Glutamatergic neuron (in vitro differentiated cells): ENCODE measurements around the gene PCK1. TPM values are rescaled to one million over a fixed set of nuclear protein-coding genes. Genes with fewer than 3 reads are reported as not detected.

Experiments used
- DNase-seq: peaks from one replicate; pipeline ENCODE4 v3.0.0; 2022
- H3K27ac Mint-ChIP-seq: one replicate; pipeline ENCODE4 v1.8.0; 2020; ENCODE audit warnings: mild to moderate bottlenecking, mixed read lengths, inconsistent platforms; ENCODE audit not compliant: unreplicated experiment
- H3K27me3 Mint-ChIP-seq: one replicate; pipeline ENCODE4 v1.8.0; 2020; ENCODE audit warnings: mild to moderate bottlenecking, moderate library complexity, mixed read lengths, inconsistent platforms; ENCODE audit not compliant: unreplicated experiment
- H3K36me3 Mint-ChIP-seq: one replicate; pipeline ENCODE4 v1.8.0; 2020; ENCODE audit warnings: mild to moderate bottlenecking, mixed read lengths, inconsistent platforms; ENCODE audit not compliant: unreplicated experiment
- H3K4me1 Mint-ChIP-seq: one replicate; pipeline ENCODE4 v1.8.0; 2020; ENCODE audit warnings: mild to moderate bottlenecking, low read depth, mixed read lengths, inconsistent platforms; ENCODE audit not compliant: unreplicated experiment
- H3K4me3 Mint-ChIP-seq: one replicate; pipeline ENCODE4 v1.8.0; 2020; ENCODE audit warnings: mild to moderate bottlenecking, mixed read lengths, inconsistent platforms; ENCODE audit not compliant: unreplicated experiment
- H3K9me3 Mint-ChIP-seq: one replicate; pipeline ENCODE4 v1.8.0; 2020; ENCODE audit warnings: mild to moderate bottlenecking, moderate library complexity, mixed read lengths, inconsistent platforms; ENCODE audit not compliant: unreplicated experiment
- CTCF ChIP-seq: fragments of 200-600 bp; sonication (generic); IDR thresholded peaks from one replicate; pipeline ENCODE4 v1.5.0; 2021; ENCODE audit not compliant: partially characterized antibody, unreplicated experiment
- total RNA-seq: library from RNA; stranded (reverse); fragmentation: NEBNext Ultra II Directional; extraction: Animal tissue kit (Norgen Biotek cat#: 25700); gene quantifications from one replicate; pipeline ENCODE4 v1.2.1, GENCODE V29; 2021; ENCODE audit not compliant: unreplicated experiment

Gene PCK1
- total RNA-seq, 1 donor from 2014 or later, result not detected

DNA sequence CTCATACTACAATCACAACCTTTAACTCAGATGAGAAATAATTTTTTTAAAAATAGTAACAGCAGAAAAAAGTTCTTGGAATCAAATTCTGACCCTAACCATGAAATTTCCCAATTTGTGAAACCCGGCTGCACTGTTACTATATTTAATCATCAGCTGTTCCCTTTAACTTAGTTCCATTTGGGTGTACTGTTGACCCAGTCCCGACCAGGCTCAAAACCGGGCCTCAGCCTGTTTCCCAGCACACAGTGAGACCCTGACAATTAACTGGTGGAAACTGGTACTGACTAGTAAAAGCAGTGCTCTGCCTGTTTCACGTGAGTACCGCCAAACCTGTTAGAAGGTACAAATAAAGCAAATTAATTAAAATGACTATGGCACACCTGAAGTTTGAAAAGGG, 43.0 kb upstream of the PCK1 start:
- H3K36me3 Mint-ChIP-seq, result no peaks in the 10 kb centered on the region
- H3K27me3 Mint-ChIP-seq, result peaks cover 4% of the 10 kb centered on the region
- no peaks in the 10 kb centered on the region for H3K9me3 Mint-ChIP-seq
- no peak for DNase-seq
- no peak overlapping the region for H3K4me3 Mint-ChIP-seq
- H3K27ac Mint-ChIP-seq, result no peak overlapping the region
- no peaks in the 10 kb centered on the region for H3K4me1 Mint-ChIP-seq
- no peak for TF ChIP-seq CTCF

- Mint-ChIP-seq H3K9me3 (no peaks in the 10 kb centered on the region), H3K36me3 (no peaks in the 10 kb centered on the region), H3K4me3 (no peak overlapping the region), H3K27me3 (peaks cover 5% of the 10 kb centered on the region), H3K4me1 (no peaks in the 10 kb centered on the region), H3K27ac (no peak overlapping the region)
- TF ChIP-seq CTCF, result no peak
- no peak for DNase-seq
These were observed 38.4 kb upstream of the PCK1 start for GRCh38 chr20:57522380-57523140.

- Mint-ChIP-seq H3K4me3 (no peak overlapping the region), H3K27me3 (peaks cover 5% of the 10 kb centered on the region), H3K4me1 (no peaks in the 10 kb centered on the region), H3K27ac (no peak overlapping the region), H3K36me3 (no peaks in the 10 kb centered on the region), H3K9me3 (no peaks in the 10 kb centered on the region)
- TF ChIP-seq CTCF, result no peak
- no peak for DNase-seq
These were observed 37.1 kb upstream of the PCK1 start for GRCh38 chr20:57523782-57524181.

- Mint-ChIP-seq H3K27ac (no peak within 1 kb of the TSS), H3K9me3 (no peaks in the 10 kb centered on the region), H3K36me3 (no peaks in the 10 kb centered on the region), H3K27me3 (peaks cover 4% of the 10 kb centered on the region), H3K4me1 (no peaks in the 10 kb centered on the region), H3K4me3 (no peak within 1 kb of the TSS)
- no peak for TF ChIP-seq CTCF
- no peak for DNase-seq
These were observed 36.3 kb upstream of the PCK1 start, which contains the start of gene CTCFL for GRCh38 chr20:57524511-57525176. Gene CTCFL (minus strand): TSS chr20:57525140. CDS start chr20:57524205, 935 bp downstream.
